Fibroblast of villous mesenchyme (primary cell): Measurements from ENCODE around the gene DCST2. TPM values are rescaled to one million over a fixed set of nuclear protein-coding genes. Genes with fewer than 3 reads are reported as not detected.
"Not testable (repeated sequence)": the region's sequence is repeated elsewhere in the genome, so short reads cannot be mapped to it uniquely, and the experiment has no call there.

Experiments
- DNase-seq: peaks from one replicate; pipeline ENCODE4 v3.0.0-alpha.2; 2010; ENCODE audit warnings: low read depth
- H3K4me3 ChIP-seq: 2 replicates; pipeline ENCODE4 v1.5.1; 2011; ENCODE audit warnings: low read depth, mild to moderate bottlenecking, low read length
- CTCF ChIP-seq: IDR thresholded peaks from 2 replicates; pipeline ENCODE4 v1.5.1; 2012; ENCODE audit warnings: low read depth, mild to moderate bottlenecking, low read length; ENCODE audit not compliant: insufficient read depth
- total RNA-seq: library from RNA; depleted of rRNA; stranded (reverse); fragments of >200 nt; gene quantifications from 2 replicates; pipeline ENCODE4 v1.2.3, GENCODE V29; 2012

The DCST2 gene
- total RNA-seq, 1 donor, result not detected

- no peak for TF ChIP-seq CTCF
- DNase-seq, result no peak
- H3K4me3 ChIP-seq, result peak overlapping the region; percentile 63
Observed at GRCh38 chr1:154983776-154984466, 49.7 kb downstream of the DCST2 start.

- peak; percentile 100 for DNase-seq
- H3K4me3 ChIP-seq, result peak within 1 kb of the TSS; percentile 63
- no peak for TF ChIP-seq CTCF
Observed at GRCh38 chr1:154982897-154983648, 50.5 kb downstream of the DCST2 start, which contains the start of gene FLAD1. FLAD1 (plus strand) TSS chr1:154983344; CDS start chr1:154983695, 351 bp downstream.

- no peak for TF ChIP-seq CTCF
- peak overlapping the region; percentile 44 for H3K4me3 ChIP-seq
- DNase-seq, result no peak
Observed at GRCh38 chr1:154982341-154982740, 51.2 kb downstream of the DCST2 start.

- no peak for TF ChIP-seq CTCF
- no peak for DNase-seq
- H3K4me3 ChIP-seq, result no peak overlapping the region
Observed at GRCh38 chr1:154978360-154978759, 55.2 kb downstream of the DCST2 start.

GRCh38 chr1:154977762-154978161, 55.8 kb downstream of the DCST2 start:
- not testable (repeated sequence) for H3K4me3 ChIP-seq, DNase-seq

- no peak for TF ChIP-seq CTCF
- peak; percentile 87 for DNase-seq
- H3K4me3 ChIP-seq, result peak overlapping the region; percentile 76
Observed at GRCh38 chr1:154975409-154976059, 58.0 kb downstream of the DCST2 start.

- peak; percentile 96 for DNase-seq
- TF ChIP-seq CTCF, result no peak
Observed at GRCh38 chr1:154974808-154975408, 58.7 kb downstream of the DCST2 start.

More at GRCh38 chr1:154974808-154975408, 58.7 kb downstream of the DCST2 start:
- peak overlapping the region; percentile 76 for H3K4me3 ChIP-seq
